Measurements from ENCODE around the gene SLC9A9. TPM values are rescaled to one million over a fixed set of nuclear protein-coding genes. Genes with fewer than 3 reads are reported as not detected.

Gene SLC9A9
- total and polyA plus RNA-seq, 4 donors, result 3.3 to 15.0 (median 6.1) TPM

- Histone ChIP-seq H3K9me3 (ENCODE audit: control insufficient read depth in 4 of 4, low read length in 3 of 4) (no peaks in the 10 kb centered on the region), H3K36me3 (ENCODE audit: control insufficient read depth in 4 of 4, insufficient read depth in 3 of 4, low read depth in 1 of 4, low read length in 3 of 4) (no peaks in the 10 kb centered on the region), H3K27me3 (ENCODE audit: control insufficient read depth in 4 of 4, insufficient read depth in 4 of 4, low read length in 3 of 4) (no peaks in the 10 kb centered on the region), H3K27ac (ENCODE audit: low read depth in 1 of 2, low read length in 2 of 2) (no peak overlapping the region), H3K9ac (ENCODE audit: low read depth in 1 of 2, low read length in 2 of 2) (no peak overlapping the region), H3K4me1 (ENCODE audit: control insufficient read depth in 4 of 4, insufficient read depth in 4 of 4, low read length in 3 of 4) (no peaks in the 10 kb centered on the region), H3K4me3 (ENCODE audit: low read depth in 1 of 3, low read length in 3 of 3) (no peak overlapping the region)
- TF ChIP-seq REST (IDR thresholded peaks at IDR 0.05) (no peak), HNF4G (IDR thresholded peaks at IDR 0.05) (no peak), RXRA (IDR thresholded peaks at IDR 0.05) (no peak), FOXA1 (IDR thresholded peaks at IDR 0.05) (no peak), CTCF (IDR thresholded peaks at IDR 0.05; ENCODE audit: low read depth, low read length, missing input control) (no peak), JUND (IDR thresholded peaks at IDR 0.05) (no peak), GABPA (IDR thresholded peaks at IDR 0.05 in 1 of 2, conservative IDR thresholded peaks at IDR 0.05 in 1 of 2) (no peak), EGR1 (IDR thresholded peaks at IDR 0.05; ENCODE audit: low read depth in 2 of 2) (no peak), SP1 (IDR thresholded peaks at IDR 0.05) (no peak), YY1 (IDR thresholded peaks at IDR 0.05) (no peak)
- no peak for DNase-seq (ENCODE audit: low spot score)
- WGBS, result 82% methylated on average over 1 of the region's 1 CpG
These were observed 505.2 kb downstream of the SLC9A9 start for GRCh38 chr3:143343031-143343430.

- Histone ChIP-seq H3K4me1 (ENCODE audit: control insufficient read depth in 4 of 4, insufficient read depth in 4 of 4, low read length in 3 of 4) (no peaks in the 10 kb centered on the region), H3K27me3 (ENCODE audit: control insufficient read depth in 4 of 4, insufficient read depth in 4 of 4, low read length in 3 of 4) (no peaks in the 10 kb centered on the region), H3K36me3 (ENCODE audit: control insufficient read depth in 4 of 4, insufficient read depth in 3 of 4, low read depth in 1 of 4, low read length in 3 of 4) (no peaks in the 10 kb centered on the region), H3K27ac (ENCODE audit: low read depth in 1 of 2, low read length in 2 of 2) (no peak overlapping the region), H3K4me3 (ENCODE audit: low read depth in 1 of 3, low read length in 3 of 3) (no peak overlapping the region), H3K9ac (ENCODE audit: low read depth in 1 of 2, low read length in 2 of 2) (no peak overlapping the region), H3K9me3 (ENCODE audit: control insufficient read depth in 4 of 4, low read length in 3 of 4) (peaks cover 0 to 4% (median 0%) of the 10 kb centered on the region in 4 donors)
- WGBS, result 84% methylated on average over 2 of the region's 2 CpGs
- no peak for DNase-seq (ENCODE audit: low spot score)
- TF ChIP-seq CTCF (IDR thresholded peaks at IDR 0.05; ENCODE audit: low read depth, low read length, missing input control), result no peak
- TF ChIP-seq HNF4G (IDR thresholded peaks at IDR 0.05), result no peak
- no peak for TF ChIP-seq TAF1 (conservative IDR thresholded peaks at IDR 0.05)
- TF ChIP-seq FOXA1 (IDR thresholded peaks at IDR 0.05), result no peak
- no peak for TF ChIP-seq RXRA (IDR thresholded peaks at IDR 0.05)
- no peak for TF ChIP-seq NR2F2 (IDR thresholded peaks at IDR 0.05)
- no peak for TF ChIP-seq MAX (IDR thresholded peaks at IDR 0.05)
- no peak for TF ChIP-seq SP1 (IDR thresholded peaks at IDR 0.05)
- no peak for TF ChIP-seq GABPA (IDR thresholded peaks at IDR 0.05 in 1 of 2, conservative IDR thresholded peaks at IDR 0.05 in 1 of 2)
These were observed 508.8 kb downstream of the SLC9A9 start for GRCh38 chr3:143339451-143339850.
